HepG2 (cell line): ENCODE data around the gene TRIM28. TPM values are rescaled to one million over a fixed set of nuclear protein-coding genes. Genes with fewer than 3 reads are reported as not detected.

Experiments
- CTCF ChIP-seq: sonication (generic); formaldehyde crosslinking; IDR thresholded peaks from 2 replicates; pipeline ENCODE4 v1.5.0; 2020; ENCODE audit warnings: mild to moderate bottlenecking, missing genetic modification reagents, moderate library complexity
- DPF2 ChIP-seq: sonication (generic); formaldehyde crosslinking; IDR thresholded peaks from 2 replicates; pipeline ENCODE4 v1.4.0; 2020; ENCODE audit warnings: mild to moderate bottlenecking, low read depth, missing genetic modification reagents, borderline replicate concordance
- HNRNPK ChIP-seq: fragments of 200-400 bp; formaldehyde crosslinking; IDR thresholded peaks from 2 replicates; pipeline ENCODE4 v1.6.1; 2018; ENCODE audit warnings: low read length, low read depth, moderate library complexity, mild to moderate bottlenecking; ENCODE audit not compliant: poor library complexity, severe bottlenecking
- HNRNPLL ChIP-seq: fragments of 200-400 bp; formaldehyde crosslinking; IDR thresholded peaks from 2 replicates; pipeline ENCODE4 v1.6.1; 2017; ENCODE audit warnings: mild to moderate bottlenecking, low read depth, low read length; ENCODE audit not compliant: poor library complexity, severe bottlenecking
- HOXA5 ChIP-seq: sonication (generic); formaldehyde crosslinking; IDR thresholded peaks from 2 replicates; pipeline ENCODE4 v1.4.0; 2020; ENCODE audit warnings: missing genetic modification reagents
- KAT8 ChIP-seq: IDR thresholded peaks from 2 replicates; pipeline ENCODE4 v1.6.1; 2016; ENCODE audit warnings: missing genetic modification reagents, missing compliant biosample characterization
- PATZ1 ChIP-seq: sonication (generic); formaldehyde crosslinking; IDR thresholded peaks from 2 replicates; pipeline ENCODE4 v1.4.0; 2020; ENCODE audit warnings: missing genetic modification reagents
- PAXIP1 ChIP-seq: sonication (generic); formaldehyde crosslinking; conservative IDR thresholded peaks from 2 replicates; pipeline ENCODE4 v1.4.0; 2020; ENCODE audit warnings: mild to moderate bottlenecking, missing genetic modification reagents, moderate library complexity
- POLR2A ChIP-seq, 2 experiments: IDR thresholded peaks; 2 replicates each; pipeline ENCODE4 v1.6.1; 2011; ENCODE audit warnings: low read depth in 2 of 2, low read length in 2 of 2, mild to moderate bottlenecking in 1 of 2, moderate library complexity in 1 of 2; ENCODE audit not compliant: insufficient read depth in 1 of 2
- RBFOX2 ChIP-seq: fragments of 200-400 bp; formaldehyde crosslinking; IDR thresholded peaks from 2 replicates; pipeline ENCODE4 v1.6.1; 2017; ENCODE audit warnings: low read depth, mild to moderate bottlenecking, low read length
- RCOR2 ChIP-seq: IDR thresholded peaks from 2 replicates; pipeline ENCODE4 v1.6.1; 2016; ENCODE audit warnings: missing biosample characterization, missing genetic modification reagents
- RXRB ChIP-seq: IDR thresholded peaks from 2 replicates; pipeline ENCODE4 v1.6.1; 2016; ENCODE audit warnings: borderline replicate concordance, missing genetic modification reagents, missing compliant biosample characterization
- ZBTB38 ChIP-seq: sonication (generic); formaldehyde crosslinking; IDR thresholded peaks from 2 replicates; pipeline ENCODE4 v1.5.1; 2020; ENCODE audit warnings: mild to moderate bottlenecking, missing genetic modification reagents
- ZBTB7B ChIP-seq: sonication (generic); formaldehyde crosslinking; IDR thresholded peaks from 2 replicates; pipeline ENCODE4 v1.4.0; 2020; ENCODE audit warnings: missing genetic modification reagents
- ZFYVE20 ChIP-seq: sonication (generic); formaldehyde crosslinking; IDR thresholded peaks from 2 replicates; pipeline ENCODE4 v1.8.0; 2023; ENCODE audit warnings: low read depth, mild to moderate bottlenecking, moderate library complexity, missing genetic modification reagents, borderline replicate concordance
- ZNF414 ChIP-seq: sonication (generic); formaldehyde crosslinking; IDR thresholded peaks from 2 replicates; pipeline ENCODE4 v1.5.0; 2020; ENCODE audit warnings: missing genetic modification reagents
- ZNF562 ChIP-seq: sonication (generic); formaldehyde crosslinking; IDR thresholded peaks from 2 replicates; pipeline ENCODE4 v1.8.0; 2022; ENCODE audit warnings: missing genetic modification reagents, borderline replicate concordance
- ZNF572 ChIP-seq: sonication (generic); formaldehyde crosslinking; IDR thresholded peaks from 2 replicates; pipeline ENCODE4 v1.5.1; 2020; ENCODE audit warnings: mild to moderate bottlenecking, missing genetic modification reagents
- ZNF652 ChIP-seq: IDR thresholded peaks from 2 replicates; pipeline ENCODE4 v1.6.1; 2016; ENCODE audit warnings: low read depth, borderline replicate concordance
- ZNF746 ChIP-seq: sonication (generic); formaldehyde crosslinking; IDR thresholded peaks from 2 replicates; pipeline ENCODE4 v1.8.0; 2022; ENCODE audit warnings: mild to moderate bottlenecking, missing genetic modification reagents
- polyA plus RNA-seq, 8 experiments: library from polyadenylated mRNA; depleted of rRNA in 3 of 8; stranded (reverse) in 7 of 8; unstranded in 1 of 8; fragments of >200 nt; fragmentation: Illumina TruSeq in 4 of 8; extraction: Trizol in 4 of 8; gene quantifications; 2 replicates each; pipeline versions ENCODE4 v1.2.1 to v1.2.3, GENCODE V29; 2011 to 2016; ENCODE audit warnings: low read depth in 4 of 8, missing spikeins in 1 of 8, mixed read lengths in 1 of 8; ENCODE audit not compliant: insufficient read depth in 1 of 8
- total RNA-seq, 5 experiments: library from RNA; depleted of rRNA; stranded (reverse); fragments of >200 nt; fragmentation: Illumina TruSeq; extraction: Trizol; gene quantifications; 2 replicates each; pipeline ENCODE4 v1.2.3, GENCODE V29; 2016; ENCODE audit warnings: low read depth in 1 of 5

Gene TRIM28
- total and polyA plus RNA-seq, 2 of the 13 experiments (the other 11 are each of a cell fraction or from before 2014, with no cell fraction given), result 361 to 439 TPM

DNA sequence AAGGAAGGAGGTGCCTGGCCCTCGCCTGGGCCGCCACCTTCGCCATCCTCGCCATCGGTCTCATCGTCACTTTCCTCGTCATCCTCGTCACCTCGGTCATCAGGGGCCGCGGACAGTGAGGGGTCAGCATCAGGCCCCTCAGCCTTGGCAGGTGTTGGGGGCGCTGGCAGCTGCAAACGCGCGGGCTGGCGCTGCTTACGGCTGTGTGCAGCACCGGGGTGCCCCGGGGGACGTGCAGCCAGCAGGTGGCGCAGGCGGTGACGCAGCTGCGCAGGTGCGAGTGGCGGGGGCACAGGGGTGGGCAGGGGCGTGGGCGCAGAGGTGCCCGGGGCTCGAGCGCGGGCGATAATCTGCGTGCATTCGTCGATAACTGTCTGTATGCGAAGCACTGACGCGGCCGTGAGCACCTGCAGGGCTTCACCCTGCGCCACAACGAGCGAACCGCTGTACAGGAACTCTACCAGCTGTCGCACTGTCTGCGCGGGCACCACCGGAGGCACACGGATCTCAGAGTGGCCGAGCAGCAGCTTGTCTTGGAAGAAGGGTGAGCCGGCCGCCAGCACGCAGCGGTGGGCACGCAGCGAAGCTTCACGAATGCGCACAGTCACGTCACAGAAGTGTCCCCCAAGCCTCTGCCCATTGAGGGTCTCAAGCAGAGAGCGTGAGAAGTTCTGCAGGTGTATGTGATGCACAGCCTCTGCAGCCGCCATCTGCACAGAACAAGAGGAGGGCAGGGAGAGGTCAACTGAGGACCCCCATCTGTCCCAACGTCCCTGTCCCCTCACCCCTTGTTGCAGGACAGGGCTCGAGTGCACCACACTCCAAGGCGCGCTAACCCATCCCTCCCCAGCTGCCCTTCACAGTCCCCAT lies 26.7 kb upstream of the TRIM28 start (continued):
- peak; percentile 17; the same call in 1 of the 2 replicates for TF ChIP-seq CTCF (CRISPR knock-in tag)
- peak; percentile 63 for TF ChIP-seq RBFOX2
- TF ChIP-seq ZNF746, result no peak
- no peak for TF ChIP-seq ZNF652 (CRISPR knock-in tag)
- no peak for TF ChIP-seq PATZ1 (CRISPR knock-in tag)
- TF ChIP-seq HNRNPLL, result no peak
- TF ChIP-seq ZNF572 (CRISPR knock-in tag), result no peak
- peak; percentile 15 to 16; a peak in 1 of 4 replicates for TF ChIP-seq POLR2A (IDR thresholded peaks at IDR 0.05; ENCODE audit: insufficient read depth in 1 of 2, low read depth in 2 of 2, low read length in 2 of 2)
- no peak for TF ChIP-seq ZNF414 (CRISPR knock-in tag)
- no peak for TF ChIP-seq PAXIP1 (CRISPR knock-in tag)
- TF ChIP-seq HNRNPK, result no peak
- TF ChIP-seq ZNF562 (CRISPR knock-in tag), result no peak
- TF ChIP-seq RXRB, result no peak
- TF ChIP-seq ZFYVE20 (CRISPR knock-in tag), result no peak
- no peak for TF ChIP-seq HOXA5 (CRISPR knock-in tag)
- TF ChIP-seq DPF2 (CRISPR knock-in tag), result no peak
- no peak for TF ChIP-seq KAT8 (CRISPR knock-in tag)
- no peak for TF ChIP-seq RCOR2 (CRISPR knock-in tag)
- TF ChIP-seq ZBTB38 (CRISPR knock-in tag), result 0 out of 2 replicates have a peak, but pooled peaks have one; percentile 20
- no peak for TF ChIP-seq ZBTB7B (CRISPR knock-in tag)
